GM12878 (cell line): Measurements from ENCODE around the gene MYH9. TPM values are rescaled to one million over a fixed set of nuclear protein-coding genes. Genes with fewer than 3 reads are reported as not detected.

Experiments
- ATAC-seq: fragments of 200-7000 bp; cut with Tn5 transposase; 3 replicates; pipeline ENCODE4 v1.9.1; 2020; ENCODE audit warnings: mild to moderate bottlenecking, moderate library complexity
- BruUV-seq: library from RNA; stranded (reverse); fragments of 400-500 nt; replicated peaks from 2 replicates; lab custom pipeline; 2021; lab: Mats Ljungman, UMichigan
- CTCF ChIA-PET: fragments of 300-600 bp; sonication (Branson Sonifier 250); formaldehyde crosslinking; extraction: SDS; loops from one replicate; lab custom pipeline; 2021; ENCODE audit warnings: inconsistent platforms; lab: Yijun Ruan, JAX
- POLR2A ChIA-PET: fragments of 350-600 bp; formaldehyde crosslinking; extraction: SDS; loops from one replicate; lab custom pipeline; 2021; ENCODE audit warnings: inconsistent platforms; lab: Charles Lee
- RAD21 ChIA-PET: fragments of 300-600 bp; sonication (Branson Sonifier 250); formaldehyde crosslinking; loops from one replicate; lab custom pipeline; 2023; ENCODE audit warnings: antibody characterized with exemption; ENCODE audit not compliant: unreplicated experiment; lab: Charles Lee
- SMC1A ChIA-PET: fragments of 300-600 bp; sonication (Branson Sonifier 250); formaldehyde crosslinking; loops from one replicate; lab custom pipeline; 2023; ENCODE audit not compliant: unreplicated experiment, uncharacterized antibody; lab: Charles Lee
- DNase-seq: peaks from one replicate; pipeline ENCODE4 v3.0.0-alpha.2; 2011; ENCODE audit warnings: low read depth, low spot score
- FAIRE-seq: peaks from 3 replicates; lab custom pipeline; 2011; peaks lifted over from hg19 to GRCh38; lab: Jason Lieb, UNC
- H2AFZ ChIP-seq: 2 replicates; pipeline ENCODE4 v1.6.0; 2011; ENCODE audit warnings: low read depth, low read length, control low read depth; ENCODE audit not compliant: control insufficient read depth
- H3K27ac ChIP-seq: 2 replicates; pipeline ENCODE4 v1.5.1; 2011; ENCODE audit warnings: control low read depth; ENCODE audit not compliant: control insufficient read depth, insufficient read depth
- H3K27me3 ChIP-seq, 2 experiments: replicated peaks in 1 of 2; 2 replicates each; pipeline versions ENCODE4 v1.6.0 to v1.6.1; 2011; ENCODE audit warnings: low read length in 1 of 2; ENCODE audit not compliant: control insufficient read depth in 2 of 2, insufficient read depth in 2 of 2
- H3K36me3 ChIP-seq, 2 experiments: 2 replicates each; pipeline ENCODE4 v1.5.1; 2011; ENCODE audit warnings: low read length in 1 of 2; ENCODE audit not compliant: control insufficient read depth in 2 of 2, insufficient read depth in 2 of 2
- H3K4me1 ChIP-seq: 2 replicates; pipeline ENCODE4 v1.6.1; 2011; ENCODE audit warnings: mild to moderate bottlenecking, low read length, moderate library complexity, mixed read lengths; ENCODE audit not compliant: control insufficient read depth, insufficient read depth
- H3K4me2 ChIP-seq: 2 replicates; pipeline ENCODE4 v1.6.0; 2011; ENCODE audit warnings: control low read depth; ENCODE audit not compliant: control insufficient read depth, insufficient read depth
- H3K4me3 ChIP-seq: fragments of 200-600 bp; sonication (generic); 2 replicates; pipeline ENCODE4 v1.5.1; 2016
- H3K79me2 ChIP-seq: 2 replicates; pipeline ENCODE4 v1.6.0; 2011; ENCODE audit warnings: low read length; ENCODE audit not compliant: control insufficient read depth, insufficient read depth
- H3K9ac ChIP-seq: 2 replicates; pipeline ENCODE4 v1.8.0; 2011; ENCODE audit warnings: low read length, control low read depth, mixed read lengths; ENCODE audit not compliant: control insufficient read depth, insufficient read depth
- H3K9me3 ChIP-seq: replicated peaks from 3 replicates; pipeline ENCODE4 v1.5.1; 2011; ENCODE audit warnings: mild to moderate bottlenecking, low read length; ENCODE audit not compliant: control insufficient read depth, insufficient read depth
- H4K20me1 ChIP-seq: 2 replicates; pipeline ENCODE4 v1.6.0; 2011; ENCODE audit not compliant: control insufficient read depth, insufficient read depth
- EP300 ChIP-seq, 2 experiments: fragments of 150-350 bp in 1 of 2; IDR thresholded peaks; 2 replicates each; pipeline ENCODE4 v1.6.1; 2011 to 2012; ENCODE audit warnings: low read depth in 2 of 2, low read length in 2 of 2, borderline replicate concordance in 1 of 2, improper control_type of control experiment in 1 of 2, inconsistent platforms in 1 of 2; ENCODE audit not compliant: control insufficient read depth in 1 of 2
- IKZF1 ChIP-seq: fragments of 450-650 bp; conservative IDR thresholded peaks from 2 replicates; pipeline ENCODE4 v1.6.1; 2017; ENCODE audit warnings: antibody characterized with exemption, mild to moderate bottlenecking
- IKZF2 ChIP-seq, 2 experiments: fragments of 450-650 bp; IDR thresholded peaks; 2 replicates each; pipeline ENCODE4 v1.6.1; 2017; ENCODE audit warnings: mild to moderate bottlenecking in 2 of 2, moderate library complexity in 2 of 2
- MAX ChIP-seq: IDR thresholded peaks from 2 replicates; pipeline ENCODE4 v1.6.1; 2012; ENCODE audit warnings: low read depth, low read length, improper control_type of control experiment
- MEF2B ChIP-seq: fragments of 450-650 bp; IDR thresholded peaks from 2 replicates; pipeline ENCODE4 v1.6.1; 2018; ENCODE audit warnings: mild to moderate bottlenecking, moderate library complexity; ENCODE audit not compliant: partially characterized antibody, poor library complexity, severe bottlenecking
- NBN ChIP-seq: fragments of 450-650 bp; IDR thresholded peaks from 2 replicates; pipeline ENCODE4 v1.6.1; 2016
- NR2C1 ChIP-seq: fragments of 450-650 bp; IDR thresholded peaks from 2 replicates; pipeline ENCODE4 v1.6.1; 2017; ENCODE audit warnings: antibody characterized with exemption, mild to moderate bottlenecking, moderate library complexity
- NR2F1 ChIP-seq: fragments of 450-650 bp; conservative IDR thresholded peaks from 2 replicates; pipeline ENCODE4 v1.6.1; 2017; ENCODE audit warnings: mild to moderate bottlenecking
- RAD51 ChIP-seq: fragments of 450-650 bp; IDR thresholded peaks from 2 replicates; pipeline ENCODE4 v1.6.1; 2016; ENCODE audit warnings: moderate library complexity, mild to moderate bottlenecking, inconsistent platforms
- RELA ChIP-seq: fragments of 450-650 bp; IDR thresholded peaks from 2 replicates; pipeline ENCODE4 v1.8.0; 2014; ENCODE audit warnings: borderline replicate concordance; ENCODE audit not compliant: partially characterized antibody
- ZNF687 ChIP-seq: fragments of 450-650 bp; IDR thresholded peaks from 2 replicates; pipeline ENCODE4 v1.6.1; 2017; ENCODE audit warnings: mild to moderate bottlenecking, moderate library complexity
- WGBS: methylation state at CpG from one replicate; pipeline ENCODE4 v1.1.6; 2016; ENCODE audit warnings: low lambda C conversion rate; ENCODE audit not compliant: insufficient replicate concordance, insufficient coverage; ENCODE audit errors: missing lambda C conversion rate; 5-methylcytosine and 5-hydroxymethylcytosine counted together
- in situ Hi-C: fragments of 300-500 bp; cut with MboI; formaldehyde crosslinking; loops from 9 replicates; pipeline ENCODE4 v1.14.3; 2018; ENCODE audit warnings: mixed read lengths
- intact Hi-C: fragments of 100-400 bp; cut with micrococcal nuclease; formaldehyde crosslinking; loops from one replicate; pipeline ENCODE4 v1.14.2; 2022; ENCODE audit not compliant: unreplicated experiment
- polyA plus RNA-seq, 11 experiments: library from polyadenylated mRNA; depleted of rRNA in 4 of 11; unstranded in 6 of 11; stranded (reverse) in 5 of 11; fragments of >200 nt; fragmentation: Nextera tagmentation in 4 of 11; fragmentation: Illumina TruSeq in 1 of 11; extraction: Ambion mirVana in 4 of 11; extraction: Trizol in 1 of 11; gene quantifications; 1 replicate in 1 of 11; 2 replicates in 10 of 11; pipeline versions ENCODE4 v1.2.1 to v1.2.3, GENCODE V29; 2011 to 2016; ENCODE audit warnings: inconsistent platforms in 2 of 11, missing spikeins in 2 of 11, low read depth in 1 of 11
- total RNA-seq, 4 experiments: library from RNA; depleted of rRNA in 3 of 4; stranded (reverse); fragments of >200 nt in 3 of 4; fragmentation: Illumina TruSeq in 1 of 4; extraction: Trizol in 1 of 4; gene quantifications; 2 replicates each; pipeline versions ENCODE4 v1.2.1 to v1.2.3, GENCODE V29; 2013 to 2021
- TF ChIP-seq, protein P1 (sequence below), 3 experiments: IDR thresholded peaks in 2 of 3; conservative IDR thresholded peaks in 1 of 3; 2 replicates each; pipeline ENCODE4 v1.5.1; 2011; ENCODE audit warnings: low read depth in 3 of 3, low read length in 3 of 3, mild to moderate bottlenecking in 3 of 3, control low read depth in 2 of 3, moderate library complexity in 2 of 3, inconsistent platforms in 1 of 3, mixed read lengths in 1 of 3; ENCODE audit not compliant: control insufficient read depth in 2 of 3, insufficient read depth in 1 of 3; ENCODE audit errors: extremely low read depth in 1 of 3

Gene MYH9
- total and polyA plus RNA-seq, 10 of the 15 experiments (the other 5 are each of a cell fraction or from before 2014, with no cell fraction given): 5.1 to 525 (median 145) TPM

DNA sequence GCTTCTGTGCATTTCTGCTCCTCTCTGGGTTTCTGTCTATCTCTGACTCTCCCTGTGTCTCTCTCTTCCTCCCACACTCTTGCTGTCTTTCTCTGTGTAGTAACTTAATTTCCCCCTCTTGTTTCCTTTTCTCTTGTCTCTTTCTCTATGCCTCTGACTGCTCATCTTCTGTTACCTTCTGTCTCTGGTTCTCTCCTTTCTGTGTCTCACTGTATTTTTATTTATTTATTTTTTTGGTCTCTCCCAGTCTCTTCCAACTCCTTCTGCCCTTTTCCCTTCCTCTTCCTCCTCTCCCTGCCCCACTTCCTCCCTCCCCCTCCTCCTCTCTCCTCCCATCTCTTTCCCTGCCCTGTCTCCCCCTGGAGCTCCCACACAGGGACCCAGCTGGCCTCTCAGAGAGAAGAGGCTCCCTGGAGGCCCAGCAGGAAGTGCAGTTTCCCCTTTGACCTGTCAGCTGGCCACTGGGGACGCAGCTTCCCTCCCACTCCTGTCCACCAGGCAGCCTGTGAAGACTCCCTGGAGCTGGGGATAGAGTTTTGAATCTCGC, 38.3 kb upstream of the MYH9 start:
- CTCF ChIA-PET: no interaction called here

More for the DNA sequence above, 38.3 kb upstream of the MYH9 start:
- H3K4me2 ChIP-seq: 0 out of 2 replicates have a peak overlapping the region, but pooled peaks have one; percentile 9
- H4K20me1 ChIP-seq: no peaks in the 10 kb centered on the region
- no peak overlapping the region for H3K4me3 ChIP-seq
- intact Hi-C loops (no loop called here), in situ Hi-C loops (no loop called here)
- no peak overlapping the region for H3K9ac ChIP-seq
- BruUV-seq: no TSS peak
- POLR2A ChIA-PET: no interaction called here
- FAIRE-seq (no peak), DNase-seq (no peak), ATAC-seq (peak; percentile 76)
- SMC1A ChIA-PET: interaction anchor here (0.8 kb wide), 1 partner anchor 10 kb away, joined by 3 read pairs; no protein-coding TSS in a partner anchor
- 0% methylated on average over 2 of the region's 2 CpGs for WGBS
- no peaks in the 10 kb centered on the region for H3K9me3 ChIP-seq
- TF ChIP-seq ZNF687: no peak
- 0 out of 4 replicates have a peak, but pooled peaks of 1 of the 2 experiments have one; percentile 17 for TF ChIP-seq IKZF2 (IDR thresholded peaks at IDR 0.05)
- peak; percentile 74 for TF ChIP-seq NR2F1
- peak; percentile 38; the same call in 1 of the 2 replicates for TF ChIP-seq IKZF1
- no peak for TF ChIP-seq RAD51
- peak; percentile 24 for TF ChIP-seq MEF2B
- no peak for TF ChIP-seq RELA
- no peak for TF ChIP-seq MAX
- TF ChIP-seq EP300 (IDR thresholded peaks at IDR 0.05; ENCODE audit: borderline replicate concordance in 1 of 2, control insufficient read depth in 1 of 2, low read depth in 2 of 2, low read length in 2 of 2): no peak
- peak; percentile 77 for TF ChIP-seq NR2C1
- no peak for TF ChIP-seq NBN
- TF ChIP-seq, protein P1, sequence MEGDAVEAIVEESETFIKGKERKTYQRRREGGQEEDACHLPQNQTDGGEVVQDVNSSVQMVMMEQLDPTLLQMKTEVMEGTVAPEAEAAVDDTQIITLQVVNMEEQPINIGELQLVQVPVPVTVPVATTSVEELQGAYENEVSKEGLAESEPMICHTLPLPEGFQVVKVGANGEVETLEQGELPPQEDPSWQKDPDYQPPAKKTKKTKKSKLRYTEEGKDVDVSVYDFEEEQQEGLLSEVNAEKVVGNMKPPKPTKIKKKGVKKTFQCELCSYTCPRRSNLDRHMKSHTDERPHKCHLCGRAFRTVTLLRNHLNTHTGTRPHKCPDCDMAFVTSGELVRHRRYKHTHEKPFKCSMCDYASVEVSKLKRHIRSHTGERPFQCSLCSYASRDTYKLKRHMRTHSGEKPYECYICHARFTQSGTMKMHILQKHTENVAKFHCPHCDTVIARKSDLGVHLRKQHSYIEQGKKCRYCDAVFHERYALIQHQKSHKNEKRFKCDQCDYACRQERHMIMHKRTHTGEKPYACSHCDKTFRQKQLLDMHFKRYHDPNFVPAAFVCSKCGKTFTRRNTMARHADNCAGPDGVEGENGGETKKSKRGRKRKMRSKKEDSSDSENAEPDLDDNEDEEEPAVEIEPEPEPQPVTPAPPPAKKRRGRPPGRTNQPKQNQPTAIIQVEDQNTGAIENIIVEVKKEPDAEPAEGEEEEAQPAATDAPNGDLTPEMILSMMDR (IDR thresholded peaks at IDR 0.05 in 2 of 3, conservative IDR thresholded peaks at IDR 0.05 in 1 of 3; ENCODE audit: control insufficient read depth in 2 of 3, extremely low read depth in 1 of 3, insufficient read depth in 1 of 3, low read depth in 3 of 3, low read length in 3 of 3): no peak
- H3K36me3 ChIP-seq: no peaks in the 10 kb centered on the region
- no peaks in the 10 kb centered on the region for H3K27me3 ChIP-seq
- no peaks in the 10 kb centered on the region for H3K79me2 ChIP-seq
- H3K4me1 ChIP-seq: peaks cover 7% of the 10 kb centered on the region; the same call in 1 of the 2 replicates
- RAD21 ChIA-PET: no interaction called here
- H2AFZ ChIP-seq: no peak overlapping the region
- no peak overlapping the region for H3K27ac ChIP-seq
